Measurements from ENCODE around the gene GOLGA1.

Gene GOLGA1

DNA sequence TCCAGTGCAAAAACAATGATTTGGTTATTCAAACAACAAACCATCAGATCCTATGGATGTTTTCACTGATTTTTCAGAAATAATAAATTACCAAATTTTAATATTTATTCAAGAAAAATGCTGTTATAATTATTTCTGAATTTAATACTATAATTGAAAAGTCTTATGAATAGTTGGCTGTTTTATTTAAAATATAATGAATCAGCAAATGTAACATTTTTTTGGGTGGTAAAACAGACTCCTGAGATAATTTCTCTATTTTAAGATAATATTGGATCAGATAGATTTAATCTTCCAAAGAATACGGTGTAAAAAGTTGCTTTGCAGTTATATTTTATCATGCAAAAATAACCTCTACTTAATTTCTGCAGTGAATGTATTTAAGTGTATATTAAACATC is 5.3 kb upstream of the GOLGA1 start:
- H2AFZ ChIP-seq (ENCODE audit: low read depth, low read length): no peak overlapping the region
- no peaks in the 10 kb centered on the region for H3K36me3 ChIP-seq (replicated peaks; ENCODE audit: low read depth, low read length)
- H3K27ac ChIP-seq (ENCODE audit: low read length): no peak overlapping the region
- no peaks in the 10 kb centered on the region for H3K27me3 ChIP-seq (ENCODE audit: low read depth, low read length)
- no peaks in the 10 kb centered on the region for H4K20me1 ChIP-seq (ENCODE audit: insufficient read depth, low read length)
- H3K4me2 ChIP-seq (ENCODE audit: low read length): no peak overlapping the region
- H3K79me2 ChIP-seq (ENCODE audit: low read length): peaks cover 5% of the 10 kb centered on the region; the same call in 1 of the 2 replicates
- H3K9ac ChIP-seq (ENCODE audit: low read length): no peak overlapping the region
- no peak overlapping the region for H3K4me3 ChIP-seq (ENCODE audit: low read length)
- H3K4me1 ChIP-seq (ENCODE audit: low read length): peaks cover 15% of the 10 kb centered on the region
- TF ChIP-seq, protein P1, sequence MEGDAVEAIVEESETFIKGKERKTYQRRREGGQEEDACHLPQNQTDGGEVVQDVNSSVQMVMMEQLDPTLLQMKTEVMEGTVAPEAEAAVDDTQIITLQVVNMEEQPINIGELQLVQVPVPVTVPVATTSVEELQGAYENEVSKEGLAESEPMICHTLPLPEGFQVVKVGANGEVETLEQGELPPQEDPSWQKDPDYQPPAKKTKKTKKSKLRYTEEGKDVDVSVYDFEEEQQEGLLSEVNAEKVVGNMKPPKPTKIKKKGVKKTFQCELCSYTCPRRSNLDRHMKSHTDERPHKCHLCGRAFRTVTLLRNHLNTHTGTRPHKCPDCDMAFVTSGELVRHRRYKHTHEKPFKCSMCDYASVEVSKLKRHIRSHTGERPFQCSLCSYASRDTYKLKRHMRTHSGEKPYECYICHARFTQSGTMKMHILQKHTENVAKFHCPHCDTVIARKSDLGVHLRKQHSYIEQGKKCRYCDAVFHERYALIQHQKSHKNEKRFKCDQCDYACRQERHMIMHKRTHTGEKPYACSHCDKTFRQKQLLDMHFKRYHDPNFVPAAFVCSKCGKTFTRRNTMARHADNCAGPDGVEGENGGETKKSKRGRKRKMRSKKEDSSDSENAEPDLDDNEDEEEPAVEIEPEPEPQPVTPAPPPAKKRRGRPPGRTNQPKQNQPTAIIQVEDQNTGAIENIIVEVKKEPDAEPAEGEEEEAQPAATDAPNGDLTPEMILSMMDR (IDR thresholded peaks at IDR 0.05; ENCODE audit: low read depth, low read length): no peak
- no peak for TF ChIP-seq EZH2phosphoT487 (IDR thresholded peaks at IDR 0.05; ENCODE audit: low read depth)
- no peaks in the 10 kb centered on the region for H3K9me3 ChIP-seq (ENCODE audit: insufficient read depth, low read length)

DNA sequence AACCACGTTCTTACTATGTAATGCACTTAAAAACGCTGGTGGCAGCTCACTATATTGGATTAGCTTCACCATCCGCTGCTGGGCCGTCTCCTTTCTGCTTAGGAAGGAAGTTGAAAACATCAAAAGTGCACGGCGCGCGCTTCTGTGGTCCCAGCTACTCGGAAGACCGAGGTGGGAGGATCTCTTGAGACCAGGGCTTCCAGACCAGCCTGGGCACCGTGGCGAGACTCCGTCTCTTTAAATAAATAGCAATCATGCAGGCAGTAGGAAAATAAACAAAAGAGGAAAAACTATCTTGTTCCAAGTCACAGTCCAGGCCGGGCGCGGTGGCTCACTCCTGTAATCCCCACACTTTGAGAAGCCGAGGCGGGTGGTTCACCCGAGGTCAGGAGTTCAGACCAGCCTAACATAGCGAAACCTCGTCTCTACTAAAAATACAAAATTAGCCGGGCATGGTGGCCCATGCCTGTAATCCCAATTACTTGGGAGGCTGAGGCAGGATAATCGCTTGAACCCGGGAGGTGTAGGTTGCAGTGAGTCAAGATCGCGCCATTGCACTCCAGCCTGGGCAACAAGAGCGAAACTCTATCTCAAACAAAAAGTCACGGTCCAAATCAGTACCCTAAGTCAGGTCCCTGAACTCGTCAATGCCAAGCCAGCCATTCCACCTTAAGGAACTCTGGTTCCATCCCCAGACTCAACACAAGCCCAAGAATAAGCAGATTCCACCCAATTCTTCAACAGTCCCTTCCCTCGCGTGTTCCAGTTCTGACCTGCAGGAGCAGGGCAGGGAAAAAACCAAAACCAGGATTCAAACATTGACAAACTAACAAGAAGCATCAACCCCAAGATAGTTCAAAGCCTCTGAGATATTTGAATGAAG is 1.0 kb upstream of the GOLGA1 start:
- peaks cover 12% of the 10 kb centered on the region for H3K4me1 ChIP-seq (ENCODE audit: low read length)
- H3K27ac ChIP-seq (ENCODE audit: low read length): peak overlapping the region; percentile 66
- TF ChIP-seq EZH2phosphoT487 (IDR thresholded peaks at IDR 0.05; ENCODE audit: low read depth): no peak
- TF ChIP-seq, protein P1 (IDR thresholded peaks at IDR 0.05; ENCODE audit: low read depth, low read length): no peak
- no peaks in the 10 kb centered on the region for H3K27me3 ChIP-seq (ENCODE audit: low read depth, low read length)
- peak overlapping the region; percentile 85 for H3K4me3 ChIP-seq (ENCODE audit: low read length)
- H3K36me3 ChIP-seq (replicated peaks; ENCODE audit: low read depth, low read length): no peaks in the 10 kb centered on the region
- no peaks in the 10 kb centered on the region for H4K20me1 ChIP-seq (ENCODE audit: insufficient read depth, low read length)
- no peaks in the 10 kb centered on the region for H3K9me3 ChIP-seq (ENCODE audit: insufficient read depth, low read length)
- H3K4me2 ChIP-seq (ENCODE audit: low read length): peak overlapping the region; percentile 78
- H2AFZ ChIP-seq (ENCODE audit: low read depth, low read length): peak overlapping the region; percentile 48
- peaks cover 5% of the 10 kb centered on the region; the same call in 1 of the 2 replicates for H3K79me2 ChIP-seq (ENCODE audit: low read length)
- H3K9ac ChIP-seq (ENCODE audit: low read length): peak overlapping the region; percentile 70

GRCh38 chr9:124940521-124940893 is 376 bp downstream of the GOLGA1 start:
- Histone ChIP-seq H3K79me2 (ENCODE audit: low read length) (peaks cover 5% of the 10 kb centered on the region; the same call in 1 of the 2 replicates), H3K36me3 (replicated peaks; ENCODE audit: low read depth, low read length) (peaks cover 6% of the 10 kb centered on the region), H3K4me3 (ENCODE audit: low read length) (peak overlapping the region; percentile 85), H4K20me1 (ENCODE audit: insufficient read depth, low read length) (no peaks in the 10 kb centered on the region), H3K4me2 (ENCODE audit: low read length) (peak overlapping the region; percentile 71), H2AFZ (ENCODE audit: low read depth, low read length) (peak overlapping the region; percentile 59; the same call in 1 of the 2 replicates), H3K4me1 (ENCODE audit: low read length) (peaks cover 12% of the 10 kb centered on the region), H3K9ac (ENCODE audit: low read length) (peak overlapping the region; percentile 70), H3K27ac (ENCODE audit: low read length) (peak overlapping the region; percentile 66), H3K9me3 (ENCODE audit: insufficient read depth, low read length) (no peaks in the 10 kb centered on the region), H3K27me3 (ENCODE audit: low read depth, low read length) (no peaks in the 10 kb centered on the region)
- TF ChIP-seq, protein P1 (IDR thresholded peaks at IDR 0.05; ENCODE audit: low read depth, low read length): no peak
- no peak for TF ChIP-seq EZH2phosphoT487 (IDR thresholded peaks at IDR 0.05; ENCODE audit: low read depth)

DNA sequence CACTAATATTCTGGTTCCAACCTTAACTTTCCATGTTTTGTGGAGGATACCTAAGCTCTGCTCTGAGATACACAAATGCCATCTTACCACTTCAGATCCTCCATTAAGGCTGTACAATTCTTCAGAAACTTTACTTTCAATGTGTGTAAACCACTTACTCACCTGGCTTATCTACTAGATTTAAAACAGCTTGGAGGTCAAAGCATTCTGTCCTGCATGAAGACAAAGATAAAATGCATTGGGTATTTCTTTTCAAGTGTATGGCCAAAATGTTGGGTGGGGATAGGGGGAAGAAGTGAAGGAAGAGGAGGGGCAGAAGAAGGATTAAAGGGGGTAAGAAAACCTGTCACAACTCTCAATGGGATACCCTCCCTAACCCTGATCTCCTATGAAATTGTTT is 939 bp downstream of the GOLGA1 start:
- H3K36me3 ChIP-seq (replicated peaks; ENCODE audit: low read depth, low read length): peaks cover 6% of the 10 kb centered on the region
- no peak overlapping the region for H2AFZ ChIP-seq (ENCODE audit: low read depth, low read length)
- H3K79me2 ChIP-seq (ENCODE audit: low read length): peaks cover 5% of the 10 kb centered on the region; the same call in 1 of the 2 replicates
- no peaks in the 10 kb centered on the region for H3K27me3 ChIP-seq (ENCODE audit: low read depth, low read length)
- peak overlapping the region; percentile 71 for H3K4me2 ChIP-seq (ENCODE audit: low read length)
- no peaks in the 10 kb centered on the region for H4K20me1 ChIP-seq (ENCODE audit: insufficient read depth, low read length)
- peak overlapping the region; percentile 70 for H3K9ac ChIP-seq (ENCODE audit: low read length)
- TF ChIP-seq, protein P1 (IDR thresholded peaks at IDR 0.05; ENCODE audit: low read depth, low read length): no peak
- no peak for TF ChIP-seq EZH2phosphoT487 (IDR thresholded peaks at IDR 0.05; ENCODE audit: low read depth)
- H3K9me3 ChIP-seq (ENCODE audit: insufficient read depth, low read length): no peaks in the 10 kb centered on the region
- H3K27ac ChIP-seq (ENCODE audit: low read length): 0 out of 2 replicates have a peak overlapping the region, but pooled peaks have one; percentile 66
- peaks cover 12% of the 10 kb centered on the region for H3K4me1 ChIP-seq (ENCODE audit: low read length)
- H3K4me3 ChIP-seq (ENCODE audit: low read length): peak overlapping the region; percentile 85
